Left hindlimb (tissue), 1 donor: ENCODE results near the gene RNF40.
"Not testable (repeated sequence)": the region's sequence is repeated elsewhere in the genome, so short reads cannot be mapped to it uniquely, and the experiment has no call there.

Experiments
- DNase-seq: peaks from one replicate; pipeline ENCODE4 v3.0.0-alpha.2; 2018

The RNF40 gene

DNA sequence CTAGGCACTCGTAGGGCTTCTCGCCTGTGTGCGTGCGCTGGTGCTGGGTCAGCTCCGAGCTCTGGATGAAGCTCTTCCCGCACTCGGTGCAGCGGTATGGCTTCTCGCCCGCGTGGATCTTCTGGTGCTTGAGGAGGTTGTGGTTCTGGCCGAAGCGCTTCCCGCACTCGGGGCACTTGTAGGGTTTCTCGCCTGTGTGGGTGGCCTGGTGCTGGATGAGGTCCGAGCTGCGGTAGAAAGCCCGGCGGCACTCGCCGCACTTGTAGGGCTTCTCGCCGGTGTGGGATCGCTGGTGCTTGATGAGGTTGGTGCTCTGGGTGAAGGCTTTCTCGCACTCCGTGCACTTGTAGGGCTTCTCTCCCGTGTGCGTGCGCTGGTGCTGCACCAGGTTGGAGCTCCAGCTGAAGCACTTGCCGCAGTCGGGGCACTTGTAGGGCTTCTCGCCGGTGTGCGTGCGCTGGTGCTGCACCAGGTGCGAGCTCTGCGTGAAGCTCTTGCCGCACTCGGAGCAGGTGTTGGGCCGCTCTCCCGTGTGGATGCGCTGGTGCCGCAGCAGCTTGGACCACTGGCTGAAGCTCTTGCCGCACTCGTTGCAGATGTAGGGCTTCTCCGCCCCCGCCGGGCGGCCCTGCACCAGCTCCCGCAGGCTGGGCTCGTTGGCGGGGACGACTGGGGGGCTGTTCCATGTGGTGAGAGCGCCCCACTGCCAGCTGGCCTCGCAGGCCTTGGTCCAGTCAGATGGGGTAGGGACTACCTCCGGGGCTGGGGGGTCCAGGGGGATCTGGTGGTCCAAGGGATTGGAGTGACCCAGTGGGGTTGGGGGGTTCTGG is 21.4 kb downstream of the RNF40 start:
- DNase-seq = no peak

GRCh38 chr16:30784215-30784614 is 22.1 kb downstream of the RNF40 start:
- no peak for DNase-seq

GRCh38 chr16:30785126-30786106 is 23.3 kb downstream of the RNF40 start:
- DNase-seq = no peak

DNA sequence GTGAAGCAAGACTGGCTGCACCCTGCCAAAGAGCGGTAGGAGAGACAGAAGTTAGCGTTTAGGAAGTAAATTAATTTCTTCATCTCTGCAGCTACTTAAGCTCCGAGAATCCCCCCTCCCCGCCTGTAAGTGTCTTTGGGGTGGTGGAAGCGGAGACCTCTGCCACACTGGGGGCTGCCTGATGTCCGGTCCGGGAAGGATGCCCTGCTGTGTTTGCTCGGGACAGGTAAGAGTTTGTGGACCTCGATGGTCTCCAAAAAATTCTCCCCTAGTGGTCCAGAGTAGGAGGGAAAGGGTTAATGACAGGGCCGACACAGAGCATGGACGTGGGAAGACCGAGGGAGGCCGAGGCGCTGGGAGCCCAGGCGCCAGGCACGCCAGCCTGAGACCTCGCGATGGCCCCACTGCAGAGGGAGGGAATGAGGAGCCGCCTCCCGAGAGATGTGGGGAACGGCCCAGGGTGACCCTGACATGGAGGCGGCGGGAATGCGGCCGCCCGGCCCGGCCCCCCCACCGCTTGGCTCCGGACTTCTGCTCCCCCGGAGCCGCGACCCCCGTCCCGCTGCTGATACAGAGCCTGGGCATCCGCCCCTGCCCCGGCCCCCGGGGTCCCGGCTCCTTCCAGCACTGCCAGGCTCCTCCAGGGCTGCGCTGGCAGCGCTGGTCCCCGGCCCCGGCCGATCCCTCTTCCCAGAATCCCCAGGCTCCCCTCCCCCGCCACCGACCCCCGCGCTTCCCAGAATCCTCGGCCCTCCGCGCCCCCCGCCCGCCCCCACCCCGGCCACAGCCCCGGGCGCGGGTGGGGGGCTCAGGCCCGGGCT is 24.2 kb downstream of the RNF40 start:
- peak; percentile 74 for DNase-seq

DNA sequence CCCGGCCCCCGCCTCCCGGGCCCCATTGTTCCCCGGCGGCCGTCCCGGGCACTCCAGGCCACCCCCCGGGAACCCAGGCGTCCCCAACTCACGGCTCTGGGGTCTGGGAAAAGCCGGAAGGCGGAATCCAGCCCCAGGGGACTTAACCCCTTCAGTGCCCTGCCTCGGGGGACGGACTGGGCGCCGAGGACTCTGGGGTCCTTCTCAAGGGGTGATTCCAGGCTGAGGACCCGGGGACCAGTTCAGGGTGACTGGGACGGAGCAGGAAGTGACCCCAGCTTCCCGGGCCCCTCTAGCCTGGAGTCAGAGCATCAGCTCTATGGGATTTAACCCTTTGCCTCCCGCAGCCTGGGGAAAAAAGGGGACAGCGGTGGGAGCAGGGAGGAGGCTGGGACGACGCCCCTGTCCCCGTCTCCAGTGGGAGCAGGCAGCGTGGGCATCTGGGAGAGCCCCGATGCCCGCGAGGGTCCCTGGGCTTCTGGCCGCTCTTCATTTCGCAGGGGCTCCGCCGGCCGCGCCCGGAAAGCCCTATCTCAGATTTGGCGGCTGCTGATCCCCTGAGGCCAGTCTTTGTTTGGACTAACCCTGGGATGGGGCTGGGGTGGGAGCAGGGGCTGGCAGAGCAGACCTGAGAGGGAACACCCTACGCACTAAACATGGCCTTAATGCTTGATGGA is 25.0 kb downstream of the RNF40 start, which contains the start of gene ZNF629:
ZNF629 (minus strand) TSS at position 270 of the 677 bp plus-strand sequence. CDS start 2,723 bp downstream, outside the sequence.
- DNase-seq = peak; percentile 83

- DNase-seq = no peak
These were observed 25.7 kb downstream of the RNF40 start for GRCh38 chr16:30787613-30788378.

GRCh38 chr16:30793508-30794069 is 31.5 kb downstream of the RNF40 start:
- no peak for DNase-seq

DNA sequence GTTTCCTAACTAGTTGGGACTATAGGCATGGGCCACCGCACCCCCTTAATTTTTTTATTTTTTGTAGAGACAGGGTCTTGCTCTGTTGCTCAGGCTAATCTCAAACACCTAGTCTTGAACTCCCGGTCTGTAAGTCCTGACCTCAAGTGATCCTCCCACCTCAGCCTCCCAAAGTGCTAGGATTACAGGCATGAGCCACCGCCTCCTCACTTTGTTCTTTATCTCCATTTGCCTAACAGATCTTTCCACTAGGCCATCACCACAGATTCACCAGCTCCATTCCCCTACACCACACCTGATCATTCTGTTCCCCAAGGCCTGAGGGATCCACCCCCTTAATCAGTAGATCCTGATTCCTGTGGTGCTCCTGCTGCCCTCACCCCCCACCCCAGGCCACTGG is 32.5 kb downstream of the RNF40 start:
- DNase-seq = no peak

DNA sequence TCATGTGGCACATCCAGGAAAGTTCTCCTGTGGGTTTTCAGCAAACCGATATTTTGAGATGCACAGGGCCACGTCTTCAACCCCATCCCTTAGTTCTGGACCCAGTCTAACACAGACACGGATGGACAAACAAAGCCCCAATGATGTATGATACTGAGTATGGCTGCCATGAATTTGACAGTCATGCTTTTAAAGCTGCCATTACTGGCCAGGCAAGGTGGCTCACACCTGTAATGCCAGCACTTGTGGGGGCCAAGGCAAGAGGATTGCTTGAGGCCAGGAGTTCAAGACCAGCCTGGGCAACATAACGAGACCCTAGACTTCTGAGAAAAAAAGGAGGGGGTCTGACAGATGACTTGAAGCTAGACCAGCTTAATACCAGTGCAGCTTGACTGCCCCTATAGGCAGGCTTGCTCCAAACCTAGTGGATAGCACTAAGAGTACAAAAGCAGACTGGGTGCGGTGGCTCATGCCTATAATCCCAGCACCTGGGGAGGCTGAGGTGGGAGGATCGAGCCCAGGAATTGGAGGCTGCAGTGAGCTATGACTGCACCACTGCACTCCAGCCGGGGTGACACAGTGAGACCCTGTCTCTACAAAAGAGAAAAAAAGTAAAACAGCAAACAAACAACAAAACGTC is 35.7 kb downstream of the RNF40 start:
- DNase-seq = no peak

GRCh38 chr16:30802936-30803335 is 40.8 kb downstream of the RNF40 start:
- no peak for DNase-seq

- no peak for DNase-seq
These were observed 42.9 kb downstream of the RNF40 start for GRCh38 chr16:30805056-30805369.

DNA sequence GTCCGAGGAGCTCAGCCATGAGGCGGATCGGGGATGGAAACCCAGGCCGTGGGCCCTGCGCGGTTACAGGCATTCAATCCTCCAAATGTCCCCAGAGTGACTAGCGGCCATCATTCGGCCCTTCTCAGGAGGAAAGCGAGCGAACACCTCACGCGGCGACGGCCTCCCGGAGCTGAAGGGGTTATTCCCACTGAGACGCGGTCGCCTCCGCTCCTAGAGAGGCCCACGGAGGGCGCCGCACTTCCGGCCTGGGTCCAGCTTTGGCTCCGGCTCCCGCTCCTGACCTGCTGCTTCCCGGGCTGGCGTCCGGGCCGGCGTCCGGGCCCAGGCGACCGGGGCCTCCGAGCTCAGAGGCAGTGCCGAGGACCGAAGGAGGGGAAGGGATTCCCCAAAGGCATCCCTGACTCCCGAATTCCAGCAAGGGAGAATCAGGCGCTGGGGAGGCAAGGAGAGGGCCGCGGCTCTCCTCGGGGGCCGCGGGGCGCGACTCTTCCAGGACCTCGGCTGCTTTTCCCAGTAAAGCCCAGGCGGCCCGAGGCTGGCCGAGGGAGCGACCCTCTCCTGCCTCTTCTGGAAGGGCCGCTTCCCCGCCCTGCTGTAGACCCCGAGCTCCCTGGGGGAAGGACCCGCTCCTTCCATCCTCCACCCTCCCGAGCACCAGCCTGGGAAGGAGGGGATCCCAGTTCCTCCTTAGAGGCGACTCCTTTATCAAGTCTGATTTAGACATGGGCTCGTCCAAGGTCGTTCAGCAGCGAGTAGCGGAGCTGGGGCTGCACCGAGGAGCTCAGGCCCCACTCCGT is 43.4 kb downstream of the RNF40 start:
- peak; percentile 90 for DNase-seq

DNA sequence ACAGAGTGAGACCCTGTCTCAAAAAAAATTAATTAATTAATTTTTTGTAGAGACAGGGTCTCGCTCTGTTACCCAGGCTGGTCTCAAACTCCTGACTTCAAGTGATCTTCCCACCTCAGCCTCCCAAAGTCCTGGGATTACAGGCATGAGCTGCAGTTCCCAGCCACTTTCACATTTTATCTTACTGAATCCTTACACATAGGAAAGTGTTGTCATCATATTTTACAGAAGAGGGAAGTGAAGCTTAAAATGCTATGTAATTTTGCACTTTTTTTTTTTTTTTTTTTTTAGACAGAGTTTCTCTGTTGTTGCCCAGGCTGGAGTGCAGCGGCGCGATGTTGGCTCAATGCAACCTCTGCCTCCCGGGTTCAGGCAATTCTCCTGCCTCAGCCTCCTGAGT is 46.0 kb downstream of the RNF40 start:
- DNase-seq = no peak

- not testable (repeated sequence) for DNase-seq
These were observed 46.8 kb downstream of the RNF40 start for GRCh38 chr16:30808890-30809426.

DNA sequence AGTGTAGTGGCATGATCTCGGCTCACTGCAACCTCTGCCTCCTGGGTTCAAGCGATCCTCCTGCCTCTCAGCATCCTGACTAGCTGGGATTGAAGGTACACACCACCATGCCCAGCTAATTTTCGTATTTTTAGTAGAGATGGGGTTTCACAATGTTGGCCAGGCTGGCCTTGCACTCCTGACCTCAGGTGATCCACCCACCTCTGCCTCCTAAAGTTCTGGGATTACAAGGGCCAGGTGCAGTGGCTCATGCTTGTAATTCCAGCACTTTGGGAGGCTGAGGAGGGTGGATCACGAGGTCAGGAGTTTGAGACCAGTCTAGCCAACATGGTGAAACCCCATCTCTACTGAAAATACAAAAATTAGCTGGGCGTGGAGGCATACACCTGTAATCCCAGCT is 47.6 kb downstream of the RNF40 start:
- DNase-seq = not testable (repeated sequence)

DNA sequence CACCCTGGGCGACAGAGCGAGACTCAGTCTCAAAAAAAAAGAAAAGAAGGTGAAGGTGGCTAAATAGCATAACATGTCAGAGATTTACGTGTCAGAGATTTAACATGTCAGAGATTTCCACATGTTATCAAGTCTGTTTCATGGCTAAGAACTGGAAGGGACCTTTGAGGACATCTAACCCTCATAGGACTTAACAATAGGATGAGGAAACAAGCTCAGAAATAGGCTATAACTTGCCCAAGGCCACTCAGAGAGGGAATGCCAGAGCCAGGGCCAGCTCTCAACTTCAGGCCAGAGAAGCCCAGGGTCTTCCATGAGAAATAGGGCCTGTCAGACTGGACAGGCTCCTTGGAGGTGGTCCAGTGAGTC is 51.7 kb downstream of the RNF40 start:
- DNase-seq = no peak

GRCh38 chr16:30816769-30817168 is 54.6 kb downstream of the RNF40 start:
- DNase-seq = no peak

- DNase-seq = no peak
These were observed 58.9 kb downstream of the RNF40 start for GRCh38 chr16:30820952-30821421.

GRCh38 chr16:30821441-30821840 is 59.3 kb downstream of the RNF40 start:
- not testable (repeated sequence) for DNase-seq
